K562 (cell line): ENCODE results near the gene STAT4. TPM values are rescaled to one million over a fixed set of nuclear protein-coding genes. Genes with fewer than 3 reads are reported as not detected.

Experiments used
- ATAC-seq: fragments of 200-7000 bp; cut with Tn5 transposase; 3 replicates; pipeline ENCODE4 v1.9.1; 2020; ENCODE audit warnings: moderate library complexity
- BruUV-seq: library from RNA; stranded (reverse); fragments of 400-500 nt; replicated peaks from 2 replicates; lab custom pipeline; 2021; lab: Mats Ljungman, UMichigan
- CTCF ChIA-PET: fragments of 300-600 bp; formaldehyde crosslinking; extraction: SDS; loops from one replicate; lab custom pipeline; 2021; ENCODE audit warnings: low intra/inter-chr PET ratio; lab: Yijun Ruan, JAX
- POLR2A ChIA-PET: fragments of 300-600, 350-650 bp; sonication (Branson Sonifier 250); formaldehyde crosslinking; extraction: SDS; loops from one replicate; lab custom pipeline; 2021; ENCODE audit warnings: antibody characterized with exemption, inconsistent platforms; lab: Yijun Ruan, JAX
- DNase-seq, 4 experiments: peaks; one replicate each; pipeline versions ENCODE4 v3.0.0 to v3.0.0-alpha.2; 2011 to 2018; ENCODE audit warnings: low spot score in 3 of 4, mixed read lengths in 3 of 4; ENCODE audit errors: extremely low read depth in 1 of 4
- FAIRE-seq: peaks from 2 replicates; lab custom pipeline; 2011; peaks lifted over from hg19 to GRCh38; lab: Jason Lieb, UNC
- H2AFZ ChIP-seq: 2 replicates; pipeline ENCODE4 v1.6.0; 2011; ENCODE audit warnings: low read depth, low read length, control low read depth, inconsistent platforms
- H3K27ac ChIP-seq: fragments of 200-600 bp; 3 replicates; pipeline ENCODE4 v1.8.0; 2011; ENCODE audit warnings: low read depth, mild to moderate bottlenecking, control low read depth, inconsistent platforms, low read length, moderate library complexity, mixed read lengths; ENCODE audit errors: extremely low read depth
- H3K27me3 ChIP-seq, 2 experiments: fragments of 300-600 bp in 1 of 2; 2 replicates in 1 of 2; 3 replicates in 1 of 2; pipeline versions ENCODE4 v1.6.0 to v1.8.0; 2011; ENCODE audit warnings: inconsistent platforms in 2 of 2, low read length in 2 of 2, mild to moderate bottlenecking in 1 of 2, mixed read lengths in 1 of 2, moderate library complexity in 1 of 2; ENCODE audit not compliant: control insufficient read depth in 2 of 2, insufficient read depth in 2 of 2
- H3K36me3 ChIP-seq: fragments of 300-600 bp; 3 replicates; pipeline ENCODE4 v1.8.0; 2011; ENCODE audit warnings: mild to moderate bottlenecking, low read length, inconsistent platforms; ENCODE audit not compliant: control insufficient read depth, insufficient read depth
- H3K4me1 ChIP-seq, 2 experiments: fragments of 200-600 bp in 1 of 2; replicated peaks in 1 of 2; 2 replicates in 1 of 2; 3 replicates in 1 of 2; pipeline versions ENCODE4 v1.5.1 to v1.8.0; 2011; ENCODE audit warnings: inconsistent platforms in 2 of 2, low read length in 2 of 2, mild to moderate bottlenecking in 1 of 2, mixed read lengths in 1 of 2, moderate library complexity in 1 of 2; ENCODE audit not compliant: control insufficient read depth in 2 of 2, insufficient read depth in 2 of 2
- H3K4me2 ChIP-seq: 2 replicates; pipeline ENCODE4 v1.6.1; 2011; ENCODE audit warnings: low read length, control low read depth, inconsistent platforms, mixed read lengths; ENCODE audit not compliant: insufficient read depth
- H3K4me3 ChIP-seq: fragments of 200-600 bp; sonication (generic), shearing (Covaris generic); 2 replicates; pipeline ENCODE4 v1.5.1; 2016; ENCODE audit warnings: control low read depth, inconsistent platforms
- H3K79me2 ChIP-seq: fragments of 200-600 bp; 3 replicates; pipeline ENCODE4 v1.8.0; 2011; ENCODE audit warnings: low read length, inconsistent platforms; ENCODE audit not compliant: control insufficient read depth, insufficient read depth
- H3K9ac ChIP-seq, 2 experiments: 2 replicates each; pipeline versions ENCODE4 v1.6.0 to v1.6.1; 2011; ENCODE audit warnings: low read depth in 2 of 2, low read length in 2 of 2, control low read depth in 1 of 2, inconsistent platforms in 1 of 2, mild to moderate bottlenecking in 1 of 2, mixed read lengths in 1 of 2; ENCODE audit not compliant: insufficient read depth in 1 of 2
- H3K9me1 ChIP-seq: one replicate; pipeline ENCODE4 v1.6.0; 2011; ENCODE audit warnings: inconsistent platforms, mild to moderate bottlenecking, low read length, moderate library complexity; ENCODE audit not compliant: control insufficient read depth, insufficient read depth
- H3K9me3 ChIP-seq: replicated peaks from 2 replicates; pipeline ENCODE4 v1.5.1; 2011; ENCODE audit warnings: low read depth, low read length, inconsistent platforms; ENCODE audit not compliant: control insufficient read depth, insufficient read depth
- H4K20me1 ChIP-seq: replicated peaks from 2 replicates; pipeline ENCODE4 v1.6.1; 2011; ENCODE audit warnings: low read length, inconsistent platforms, mixed read lengths; ENCODE audit not compliant: control insufficient read depth, insufficient read depth
- BCOR ChIP-seq: fragments of 450-650 bp; IDR thresholded peaks from 2 replicates; pipeline ENCODE4 v1.6.1; 2016
- E2F5 ChIP-seq: sonication (generic); formaldehyde crosslinking; IDR thresholded peaks from 2 replicates; pipeline ENCODE4 v1.8.0; 2022; ENCODE audit warnings: mild to moderate bottlenecking, missing genetic modification reagents
- ESRRA ChIP-seq: fragments of 450-650 bp; IDR thresholded peaks from 2 replicates; pipeline ENCODE4 v1.6.1; 2014; ENCODE audit warnings: low read depth, mild to moderate bottlenecking, moderate library complexity, borderline replicate concordance
- GTF2F1 ChIP-seq: IDR thresholded peaks from 2 replicates; pipeline ENCODE4 v1.6.1; 2011; ENCODE audit warnings: low read depth, low read length, improper control_type of control experiment
- LEF1 ChIP-seq: fragments of 450-650 bp; IDR thresholded peaks from 2 replicates; pipeline ENCODE4 v1.6.1; 2016; ENCODE audit warnings: mild to moderate bottlenecking
- MAZ ChIP-seq, 2 experiments: fragments of 450-650 bp in 1 of 2; sonication (generic) in 1 of 2; formaldehyde crosslinking; IDR thresholded peaks in 1 of 2; conservative IDR thresholded peaks in 1 of 2; 2 replicates each; pipeline versions ENCODE4 v1.4.0 to v1.5.0; 2020; ENCODE audit warnings: mild to moderate bottlenecking in 1 of 2, missing genetic modification reagents in 1 of 2
- NR2F6 ChIP-seq: fragments of 450-650 bp; formaldehyde crosslinking; IDR thresholded peaks from 2 replicates; pipeline ENCODE4 v1.4.0; 2020; ENCODE audit warnings: mild to moderate bottlenecking
- ZNF134 ChIP-seq: fragments of 250-450 bp; sonication (Bioruptor Pico); conservative IDR thresholded peaks from 2 replicates; pipeline ENCODE4 v1.4.0; 2020
- ZNF239 ChIP-seq: fragments of 250-450 bp; sonication (Bioruptor Pico); IDR thresholded peaks from 2 replicates; pipeline ENCODE4 v1.4.0; 2020; ENCODE audit warnings: mild to moderate bottlenecking
- ZNF282 ChIP-seq: sonication (generic); formaldehyde crosslinking; IDR thresholded peaks from 2 replicates; pipeline ENCODE4 v1.8.1; 2023; ENCODE audit warnings: missing genetic modification reagents
- ZSCAN29 ChIP-seq: fragments of 450-650 bp; IDR thresholded peaks from 2 replicates; pipeline ENCODE4 v1.6.1; 2017
- WGBS: fragments of 100-300 bp; shearing (Covaris generic); methylation state at CpG from one replicate; pipeline ENCODE4 v1.1.6; 2016; ENCODE audit warnings: low coverage, mixed read lengths; ENCODE audit not compliant: insufficient coverage; ENCODE audit errors: missing lambda C conversion rate; 5-methylcytosine and 5-hydroxymethylcytosine counted together
- in situ Hi-C: fragments of 300-500 bp; cut with MboI; formaldehyde crosslinking; loops from 4 replicates; pipeline ENCODE4 v1.15.0; 2018; ENCODE audit warnings: inconsistent platforms, mixed read lengths
- intact Hi-C: fragments of 100-400 bp; cut with micrococcal nuclease; formaldehyde crosslinking; loops from 2 replicates; pipeline ENCODE4 v1.14.2; 2022
- polyA plus RNA-seq, 8 experiments: library from polyadenylated mRNA; depleted of rRNA in 4 of 8; stranded (reverse) in 5 of 8; unstranded in 3 of 8; fragments of >200 nt; fragmentation: Nextera tagmentation in 2 of 8; fragmentation: Illumina TruSeq in 1 of 8; extraction: Ambion mirVana in 2 of 8; extraction: Trizol in 1 of 8; gene quantifications; 2 replicates each; pipeline versions ENCODE4 v1.2.1 to v1.2.3, GENCODE V29; 2011 to 2014; ENCODE audit warnings: inconsistent platforms in 1 of 8, missing spikeins in 1 of 8
- total RNA-seq, 7 experiments: library from RNA; depleted of rRNA in 6 of 7; stranded (reverse); fragments of >200 nt in 6 of 7; fragmentation: Illumina TruSeq in 2 of 7; extraction: Trizol in 2 of 7; gene quantifications; 2 replicates each; pipeline versions ENCODE4 v1.2.1 to v1.2.3, GENCODE V29; 2011 to 2021; ENCODE audit warnings: low replicate concordance in 1 of 7
- TF ChIP-seq, protein P1 (sequence below): IDR thresholded peaks from 3 replicates; pipeline ENCODE4 v1.6.1; 2011; ENCODE audit warnings: borderline replicate concordance, mild to moderate bottlenecking; ENCODE audit not compliant: insufficient read length, insufficient read depth
- TF ChIP-seq, protein P2 (sequence below): IDR thresholded peaks from 2 replicates; pipeline ENCODE4 v1.6.1; 2011; ENCODE audit not compliant: insufficient read length; ENCODE audit errors: extremely low read depth
- TF ChIP-seq, protein P3 (sequence below): fragments of 450-650 bp; IDR thresholded peaks from one replicate; pipeline ENCODE4 v1.6.1; 2018; ENCODE audit warnings: mild to moderate bottlenecking, moderate library complexity; ENCODE audit not compliant: partially characterized antibody

Gene STAT4
- total and polyA plus RNA-seq, 9 of the 15 experiments (the other 6 are each of a cell fraction or from before 2014, with no cell fraction given), result 0.01 to 0.06 (median 0.03) TPM; not detected in 6

GRCh38 chr2:191177751-191178736, 27.2 kb upstream of the STAT4 start:
- no peak overlapping the region for H3K4me3 ChIP-seq
- H3K4me1 ChIP-seq, result no peaks in the 10 kb centered on the region
- H3K9ac ChIP-seq, result no peak overlapping the region
- ChIA-PET POLR2A (no interaction called here), CTCF (no interaction called here)
- FAIRE-seq, result no peak
- WGBS, result 0% methylated on average over 2 of the region's 2 CpGs
- no peaks in the 10 kb centered on the region for H3K9me3 ChIP-seq
- H3K9me1 ChIP-seq, result no peaks in the 10 kb centered on the region
- TF ChIP-seq, protein P1, sequence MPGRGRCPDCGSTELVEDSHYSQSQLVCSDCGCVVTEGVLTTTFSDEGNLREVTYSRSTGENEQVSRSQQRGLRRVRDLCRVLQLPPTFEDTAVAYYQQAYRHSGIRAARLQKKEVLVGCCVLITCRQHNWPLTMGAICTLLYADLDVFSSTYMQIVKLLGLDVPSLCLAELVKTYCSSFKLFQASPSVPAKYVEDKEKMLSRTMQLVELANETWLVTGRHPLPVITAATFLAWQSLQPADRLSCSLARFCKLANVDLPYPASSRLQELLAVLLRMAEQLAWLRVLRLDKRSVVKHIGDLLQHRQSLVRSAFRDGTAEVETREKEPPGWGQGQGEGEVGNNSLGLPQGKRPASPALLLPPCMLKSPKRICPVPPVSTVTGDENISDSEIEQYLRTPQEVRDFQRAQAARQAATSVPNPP, result no peak
- TF ChIP-seq, protein P2, sequence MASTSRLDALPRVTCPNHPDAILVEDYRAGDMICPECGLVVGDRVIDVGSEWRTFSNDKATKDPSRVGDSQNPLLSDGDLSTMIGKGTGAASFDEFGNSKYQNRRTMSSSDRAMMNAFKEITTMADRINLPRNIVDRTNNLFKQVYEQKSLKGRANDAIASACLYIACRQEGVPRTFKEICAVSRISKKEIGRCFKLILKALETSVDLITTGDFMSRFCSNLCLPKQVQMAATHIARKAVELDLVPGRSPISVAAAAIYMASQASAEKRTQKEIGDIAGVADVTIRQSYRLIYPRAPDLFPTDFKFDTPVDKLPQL, result no peak
- TF ChIP-seq, protein P3, sequence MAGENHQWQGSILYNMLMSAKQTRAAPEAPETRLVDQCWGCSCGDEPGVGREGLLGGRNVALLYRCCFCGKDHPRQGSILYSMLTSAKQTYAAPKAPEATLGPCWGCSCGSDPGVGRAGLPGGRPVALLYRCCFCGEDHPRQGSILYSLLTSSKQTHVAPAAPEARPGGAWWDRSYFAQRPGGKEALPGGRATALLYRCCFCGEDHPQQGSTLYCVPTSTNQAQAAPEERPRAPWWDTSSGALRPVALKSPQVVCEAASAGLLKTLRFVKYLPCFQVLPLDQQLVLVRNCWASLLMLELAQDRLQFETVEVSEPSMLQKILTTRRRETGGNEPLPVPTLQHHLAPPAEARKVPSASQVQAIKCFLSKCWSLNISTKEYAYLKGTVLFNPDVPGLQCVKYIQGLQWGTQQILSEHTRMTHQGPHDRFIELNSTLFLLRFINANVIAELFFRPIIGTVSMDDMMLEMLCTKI, result no peak
- TF ChIP-seq ZSCAN29 (no peak), BCOR (no peak), ESRRA (no peak), LEF1 (no peak), GTF2F1 (no peak), MAZ (CRISPR knock-in tag; conservative IDR thresholded peaks at IDR 0.05 in 1 of 2, IDR thresholded peaks at IDR 0.05 in 1 of 2) (no peak), ZNF282 (CRISPR knock-in tag) (no peak), ZNF134 (CRISPR knock-in tag) (no peak), NR2F6 (CRISPR knock-in tag) (no peak), ZNF239 (no peak), E2F5 (CRISPR knock-in tag) (no peak)
- intact Hi-C loops, result no loop called here
- no peak for ATAC-seq
- DNase-seq, result no peak
- no peaks in the 10 kb centered on the region for H4K20me1 ChIP-seq
- in situ Hi-C loops, result no loop called here
- H2AFZ ChIP-seq, result no peak overlapping the region
- H3K27me3 ChIP-seq, result no peaks in the 10 kb centered on the region
- BruUV-seq, result no TSS peak
- no peak overlapping the region for H3K4me2 ChIP-seq
- H3K79me2 ChIP-seq, result no peaks in the 10 kb centered on the region
- no peaks in the 10 kb centered on the region for H3K36me3 ChIP-seq
- H3K27ac ChIP-seq, result no peak overlapping the region
